ENCODE measurements around the gene ARHGEF4.
A peak's percentile ranks its signal among the peaks of the same experiment; 100 is the strongest.

ARHGEF4 gene

DNA sequence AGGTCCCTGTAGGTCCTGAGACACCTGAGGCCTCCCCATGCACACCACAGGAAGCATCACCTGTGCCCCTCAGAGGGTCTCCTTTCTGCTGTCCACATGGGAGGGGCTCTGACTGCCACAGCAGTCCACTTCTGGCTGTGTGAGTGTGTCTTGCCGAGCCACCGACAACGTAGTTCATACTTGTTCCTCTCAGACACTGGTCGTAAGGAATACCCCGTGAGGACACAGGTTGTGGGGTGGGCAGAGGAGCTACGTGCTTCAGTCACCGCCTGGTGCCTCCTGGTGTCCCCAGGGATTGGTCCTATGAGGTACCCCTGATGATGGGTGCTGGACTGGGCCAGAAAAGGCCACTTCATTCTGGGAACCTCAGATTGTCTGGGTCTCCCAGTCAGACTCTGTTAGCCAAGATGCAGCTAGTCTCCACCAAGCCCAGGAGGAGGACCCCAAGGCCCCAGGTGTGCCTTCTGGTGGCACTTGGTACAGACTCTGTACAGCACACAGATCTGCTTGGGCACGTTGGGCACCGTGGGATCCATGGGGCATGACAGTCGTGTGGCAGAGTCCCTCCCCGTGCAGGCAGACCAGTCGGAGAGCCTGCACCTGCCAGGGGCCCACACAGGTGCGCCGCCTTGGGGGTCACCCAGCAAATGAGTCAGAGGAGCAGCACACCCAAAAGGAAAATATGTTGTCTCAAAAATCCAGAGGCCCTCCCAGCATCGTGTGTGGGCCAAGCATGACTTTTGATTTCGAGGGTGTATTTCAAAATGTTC is 2.5 kb downstream of the ARHGEF4 start:
- H3K4me3 ChIP-seq (ENCODE audit: low read length) = peak overlapping the region; percentile 23
- DNase-seq (ENCODE audit: low read depth) = no peak
- TF ChIP-seq, protein P1, sequence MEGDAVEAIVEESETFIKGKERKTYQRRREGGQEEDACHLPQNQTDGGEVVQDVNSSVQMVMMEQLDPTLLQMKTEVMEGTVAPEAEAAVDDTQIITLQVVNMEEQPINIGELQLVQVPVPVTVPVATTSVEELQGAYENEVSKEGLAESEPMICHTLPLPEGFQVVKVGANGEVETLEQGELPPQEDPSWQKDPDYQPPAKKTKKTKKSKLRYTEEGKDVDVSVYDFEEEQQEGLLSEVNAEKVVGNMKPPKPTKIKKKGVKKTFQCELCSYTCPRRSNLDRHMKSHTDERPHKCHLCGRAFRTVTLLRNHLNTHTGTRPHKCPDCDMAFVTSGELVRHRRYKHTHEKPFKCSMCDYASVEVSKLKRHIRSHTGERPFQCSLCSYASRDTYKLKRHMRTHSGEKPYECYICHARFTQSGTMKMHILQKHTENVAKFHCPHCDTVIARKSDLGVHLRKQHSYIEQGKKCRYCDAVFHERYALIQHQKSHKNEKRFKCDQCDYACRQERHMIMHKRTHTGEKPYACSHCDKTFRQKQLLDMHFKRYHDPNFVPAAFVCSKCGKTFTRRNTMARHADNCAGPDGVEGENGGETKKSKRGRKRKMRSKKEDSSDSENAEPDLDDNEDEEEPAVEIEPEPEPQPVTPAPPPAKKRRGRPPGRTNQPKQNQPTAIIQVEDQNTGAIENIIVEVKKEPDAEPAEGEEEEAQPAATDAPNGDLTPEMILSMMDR (IDR thresholded peaks at IDR 0.05; ENCODE audit: insufficient read depth, low read depth, low read length, missing control alignments) = no peak

DNA sequence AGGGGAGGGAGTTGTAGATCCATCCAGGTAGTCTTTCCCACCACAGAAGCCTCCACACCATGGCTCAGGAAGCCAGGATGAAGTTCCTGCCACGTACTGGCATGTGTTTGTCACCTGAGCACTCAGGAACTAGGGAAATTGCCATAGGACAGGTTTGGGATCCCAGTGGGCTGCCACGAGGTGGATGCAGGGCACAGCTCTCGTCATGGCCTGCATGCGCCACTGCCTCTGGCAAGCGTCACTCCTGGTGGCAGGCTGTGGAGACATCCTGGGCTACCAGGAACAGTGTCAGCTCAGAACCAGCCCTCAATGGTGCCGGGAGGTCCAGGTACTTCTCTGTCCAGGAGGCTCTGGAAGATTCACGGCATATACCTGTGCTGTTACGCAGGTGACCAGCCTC is 3.8 kb downstream of the ARHGEF4 start:
- TF ChIP-seq, protein P1 (IDR thresholded peaks at IDR 0.05; ENCODE audit: insufficient read depth, low read depth, low read length, missing control alignments) = no peak
- H3K4me3 ChIP-seq (ENCODE audit: low read length) = no peak overlapping the region
- no peak for DNase-seq (ENCODE audit: low read depth)

DNA sequence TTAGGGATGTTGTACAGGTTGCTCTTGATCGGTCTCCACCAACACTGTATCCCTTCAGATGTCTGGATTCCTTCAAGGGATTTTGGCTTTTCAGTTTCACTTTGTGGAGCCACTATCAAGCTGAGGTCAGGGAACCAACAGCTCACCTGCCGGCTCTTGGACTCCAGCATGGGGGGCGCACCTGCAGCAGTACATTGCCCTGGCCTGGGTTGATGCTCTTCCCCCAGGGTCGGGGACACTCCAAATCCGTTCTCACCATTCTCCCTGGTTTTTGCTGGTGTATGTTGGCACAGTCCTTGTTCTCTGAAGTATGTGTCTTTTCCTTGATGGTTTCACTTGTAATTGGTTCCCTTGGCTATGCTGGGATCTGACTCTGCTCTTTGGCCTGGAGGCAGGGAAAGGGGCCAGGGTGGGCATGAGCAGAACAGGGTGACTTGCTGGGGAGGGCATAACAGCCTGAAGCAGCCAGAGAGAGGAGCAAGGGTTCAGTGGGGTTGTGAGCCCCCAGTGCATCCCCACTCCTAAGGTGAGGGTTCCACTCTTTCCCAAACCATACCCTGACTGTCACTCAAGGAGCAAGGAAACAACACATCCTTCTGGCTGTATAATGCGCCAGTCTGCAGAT is 5.1 kb downstream of the ARHGEF4 start:
- no peak overlapping the region for H3K4me3 ChIP-seq (ENCODE audit: low read length)
- DNase-seq (ENCODE audit: low read depth) = no peak
- TF ChIP-seq, protein P1 (IDR thresholded peaks at IDR 0.05; ENCODE audit: insufficient read depth, low read depth, low read length, missing control alignments) = no peak

DNA sequence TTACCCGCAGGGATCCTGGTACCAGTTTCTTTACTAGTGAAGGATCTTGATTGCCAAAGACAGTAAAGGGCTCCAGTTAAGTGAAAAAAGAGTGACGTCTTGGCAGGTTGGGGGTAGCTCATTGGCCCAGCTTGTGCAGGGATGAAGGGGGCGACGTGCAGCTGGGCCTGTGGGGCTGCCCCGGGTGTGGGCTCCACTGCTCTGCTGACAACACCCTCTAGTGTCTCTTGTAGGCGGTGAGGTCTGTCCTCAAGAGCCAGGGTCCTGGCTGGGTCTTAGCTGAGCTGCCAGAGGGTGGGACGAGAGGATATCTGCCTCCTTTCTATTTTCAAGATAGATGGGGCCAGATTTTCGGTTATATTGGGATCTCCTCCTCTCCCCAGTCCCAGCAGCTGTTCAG is 6.1 kb downstream of the ARHGEF4 start:
- TF ChIP-seq, protein P1 (IDR thresholded peaks at IDR 0.05; ENCODE audit: insufficient read depth, low read depth, low read length, missing control alignments) = no peak
- no peak for DNase-seq (ENCODE audit: low read depth)
- no peak overlapping the region for H3K4me3 ChIP-seq (ENCODE audit: low read length)

DNA sequence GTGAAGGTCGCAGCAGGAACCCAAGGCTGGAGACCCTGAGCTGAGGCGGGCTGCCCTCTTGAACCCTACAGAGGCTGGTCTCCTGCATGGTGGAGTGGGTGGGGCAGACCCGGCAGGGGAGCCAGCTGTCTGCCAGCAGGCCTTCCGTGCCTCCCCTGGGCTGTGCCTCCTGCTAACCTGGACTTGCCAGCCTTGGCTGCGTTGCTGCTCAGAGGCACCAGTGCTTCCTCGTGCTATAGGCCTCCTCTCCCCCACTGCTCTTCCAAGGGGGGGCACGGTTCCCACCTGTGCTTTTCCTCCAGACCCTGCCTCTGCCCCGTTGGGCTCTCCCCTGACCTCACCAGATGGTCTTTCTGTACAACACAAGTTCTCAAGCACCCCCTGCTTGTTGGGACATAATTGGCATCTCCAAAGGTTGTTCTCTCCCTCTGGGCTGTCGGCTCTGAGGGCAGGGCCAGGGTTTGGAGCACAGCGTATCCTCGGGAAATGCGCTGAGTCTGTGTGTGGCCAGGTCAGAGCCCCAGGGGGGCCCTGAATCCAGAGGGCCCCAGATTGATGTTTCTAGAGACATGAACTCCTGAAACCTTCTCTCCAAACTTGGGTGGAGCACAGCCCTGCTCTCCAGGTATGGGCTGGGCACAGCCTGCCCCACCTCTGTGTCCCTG is 6.7 kb downstream of the ARHGEF4 start:
- DNase-seq (ENCODE audit: low read depth) = no peak
- TF ChIP-seq, protein P1 (IDR thresholded peaks at IDR 0.05; ENCODE audit: insufficient read depth, low read depth, low read length, missing control alignments) = no peak
- no peak overlapping the region for H3K4me3 ChIP-seq (ENCODE audit: low read length)

DNA sequence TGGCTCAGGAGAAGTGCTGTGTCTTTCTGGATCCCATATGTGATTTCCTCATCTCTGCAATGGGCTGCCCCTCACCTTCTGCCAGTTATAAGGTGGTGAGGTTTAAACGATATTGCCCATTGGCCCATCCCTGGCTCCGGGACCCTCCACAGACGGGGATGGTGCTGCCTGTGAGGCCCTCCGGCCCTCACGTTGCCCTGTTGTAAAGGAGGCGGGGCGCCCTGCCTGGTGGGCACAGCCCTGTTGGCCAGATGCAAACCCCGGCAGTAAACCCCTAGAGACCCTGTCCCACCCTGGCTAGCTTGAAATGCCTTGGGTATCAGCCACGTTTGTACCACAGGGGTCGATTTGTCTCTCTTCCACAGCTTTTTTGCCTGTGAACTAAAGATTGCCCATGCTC is 7.4 kb downstream of the ARHGEF4 start:
- DNase-seq (ENCODE audit: low read depth) = no peak
- no peak overlapping the region for H3K4me3 ChIP-seq (ENCODE audit: low read length)
- TF ChIP-seq, protein P1 (IDR thresholded peaks at IDR 0.05; ENCODE audit: insufficient read depth, low read depth, low read length, missing control alignments) = no peak
